HuH-7.5 (cell line): ENCODE data around the gene TEX261.
"Not testable (repeated sequence)": the region's sequence is repeated elsewhere in the genome, so short reads cannot be mapped to it uniquely, and the experiment has no call there.

Source experiments
- DNase-seq: peaks from one replicate; pipeline ENCODE4 v3.0.0; 2011; ENCODE audit warnings: low spot score

Gene TEX261

GRCh38 chr2:70994699-70995425 is at the start of gene TEX261:
TSS of gene TEX261 (minus strand) at chr2:70994873. CDS start at chr2:70994757, 116 bp downstream.
- DNase-seq, result peak; percentile 87

- DNase-seq, result no peak
Measured at GRCh38 chr2:71043531-71044407, 49.1 kb upstream of the TEX261 start.

- no peak for DNase-seq
Measured at GRCh38 chr2:71042287-71042686, 47.6 kb upstream of the TEX261 start.

GRCh38 chr2:71036296-71036695 is 41.6 kb upstream of the TEX261 start:
- not testable (repeated sequence) for DNase-seq

- DNase-seq, result not testable (repeated sequence)
Measured at GRCh38 chr2:71023553-71024243, 29.0 kb upstream of the TEX261 start.

- DNase-seq, result not testable (repeated sequence)
Measured at GRCh38 chr2:71021394-71021793, 26.7 kb upstream of the TEX261 start.

GRCh38 chr2:71019989-71020388 is 25.3 kb upstream of the TEX261 start:
- DNase-seq, result not testable (repeated sequence)

GRCh38 chr2:71018625-71019024 is 24.0 kb upstream of the TEX261 start:
- no peak for DNase-seq

GRCh38 chr2:71011786-71012185 is 17.1 kb upstream of the TEX261 start:
- DNase-seq, result not testable (repeated sequence)

- no peak for DNase-seq
Measured at GRCh38 chr2:71008342-71008741, 13.7 kb upstream of the TEX261 start.

GRCh38 chr2:71006955-71007799 is 12.5 kb upstream of the TEX261 start:
- DNase-seq, result no peak

- DNase-seq, result no peak
Measured at GRCh38 chr2:71006323-71006722, 11.7 kb upstream of the TEX261 start.

GRCh38 chr2:71005271-71006202 is 10.9 kb upstream of the TEX261 start:
- no peak for DNase-seq

GRCh38 chr2:71004857-71005256 is 10.2 kb upstream of the TEX261 start:
- DNase-seq, result no peak

GRCh38 chr2:71003966-71004755 is 9.5 kb upstream of the TEX261 start:
- DNase-seq, result no peak

- no peak for DNase-seq
Measured at GRCh38 chr2:71003396-71003795, 8.7 kb upstream of the TEX261 start.

- no peak for DNase-seq
Measured at GRCh38 chr2:71001981-71002570, 7.4 kb upstream of the TEX261 start.

- DNase-seq, result no peak
Measured at GRCh38 chr2:71001592-71001927, 6.9 kb upstream of the TEX261 start.
